ENCODE measurements around the gene LPAR3.

DNA sequence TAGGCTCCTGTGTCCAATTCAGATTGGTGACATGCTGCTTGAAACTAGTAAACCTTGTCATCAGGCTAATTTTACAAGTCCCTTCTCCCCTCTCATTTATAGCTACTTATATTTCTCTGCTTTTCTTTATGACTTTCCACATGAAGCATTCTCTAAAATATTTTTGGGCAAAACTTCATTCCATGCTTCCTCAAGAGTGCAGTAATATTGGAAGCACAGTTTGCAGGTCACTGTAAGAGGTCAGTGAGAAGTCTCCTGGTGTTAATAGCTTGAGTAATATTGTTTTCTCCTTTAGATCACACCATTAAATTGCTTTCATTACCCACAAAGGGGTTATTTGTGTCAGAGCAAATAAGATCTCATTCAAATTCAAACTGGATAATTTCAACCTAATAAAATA is 46.6 kb downstream of the LPAR3 start:
- TF ChIP-seq POLR2A (IDR thresholded peaks at IDR 0.05) = no peak
- TF ChIP-seq, protein P1, sequence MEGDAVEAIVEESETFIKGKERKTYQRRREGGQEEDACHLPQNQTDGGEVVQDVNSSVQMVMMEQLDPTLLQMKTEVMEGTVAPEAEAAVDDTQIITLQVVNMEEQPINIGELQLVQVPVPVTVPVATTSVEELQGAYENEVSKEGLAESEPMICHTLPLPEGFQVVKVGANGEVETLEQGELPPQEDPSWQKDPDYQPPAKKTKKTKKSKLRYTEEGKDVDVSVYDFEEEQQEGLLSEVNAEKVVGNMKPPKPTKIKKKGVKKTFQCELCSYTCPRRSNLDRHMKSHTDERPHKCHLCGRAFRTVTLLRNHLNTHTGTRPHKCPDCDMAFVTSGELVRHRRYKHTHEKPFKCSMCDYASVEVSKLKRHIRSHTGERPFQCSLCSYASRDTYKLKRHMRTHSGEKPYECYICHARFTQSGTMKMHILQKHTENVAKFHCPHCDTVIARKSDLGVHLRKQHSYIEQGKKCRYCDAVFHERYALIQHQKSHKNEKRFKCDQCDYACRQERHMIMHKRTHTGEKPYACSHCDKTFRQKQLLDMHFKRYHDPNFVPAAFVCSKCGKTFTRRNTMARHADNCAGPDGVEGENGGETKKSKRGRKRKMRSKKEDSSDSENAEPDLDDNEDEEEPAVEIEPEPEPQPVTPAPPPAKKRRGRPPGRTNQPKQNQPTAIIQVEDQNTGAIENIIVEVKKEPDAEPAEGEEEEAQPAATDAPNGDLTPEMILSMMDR (IDR thresholded peaks at IDR 0.05) = no peak

All from tibial nerve (tissue), 3 donors.